HG03135 (cell line): ENCODE results near the gene MIEN1.
"Not testable (repeated sequence)": the region's sequence is repeated elsewhere in the genome, so short reads cannot be mapped to it uniquely, and the experiment has no call there.

Experiments used
- ATAC-seq: cut with Tn5 transposase; IDR thresholded peaks from one replicate; pipeline ENCODE4 v1.9.1; 2021; ENCODE audit warnings: mild to moderate bottlenecking, moderate library complexity; ENCODE audit not compliant: unreplicated experiment

MIEN1 gene

GRCh38 chr17:39701012-39701783 is 29.1 kb downstream of the MIEN1 start:
- ATAC-seq, result no peak

GRCh38 chr17:39700148-39700987 is 30.0 kb downstream of the MIEN1 start:
- ATAC-seq, result no peak

GRCh38 chr17:39699818-39700147 is 30.5 kb downstream of the MIEN1 start, which contains the start of gene ERBB2:
Gene ERBB2 (plus strand): TSS chr17:39700064. CDS start chr17:39700239, 175 bp downstream.
- ATAC-seq, result no peak

GRCh38 chr17:39699157-39699817 is 31.0 kb downstream of the MIEN1 start:
- ATAC-seq, result not testable (repeated sequence)

- ATAC-seq, result no peak
Observed at GRCh38 chr17:39697961-39698360, 32.4 kb downstream of the MIEN1 start.

- no peak for ATAC-seq
Observed at GRCh38 chr17:39696731-39697130, 33.6 kb downstream of the MIEN1 start.

- ATAC-seq, result no peak
Observed at GRCh38 chr17:39695089-39695474, 35.2 kb downstream of the MIEN1 start.

GRCh38 chr17:39694593-39694992 is 35.7 kb downstream of the MIEN1 start:
- no peak for ATAC-seq

GRCh38 chr17:39688945-39689344 is 41.4 kb downstream of the MIEN1 start:
- no peak for ATAC-seq

- no peak for ATAC-seq
Observed at GRCh38 chr17:39688475-39688835, 41.9 kb downstream of the MIEN1 start.

GRCh38 chr17:39687546-39688474 is 42.5 kb downstream of the MIEN1 start, which contains the start of gene PGAP3:
Gene PGAP3 (minus strand): TSS chr17:39688057. CDS start chr17:39688014, 43 bp downstream.
- peak; percentile 80 for ATAC-seq

GRCh38 chr17:39687101-39687545 is 43.2 kb downstream of the MIEN1 start:
- no peak for ATAC-seq

GRCh38 chr17:39684369-39685192 is 45.8 kb downstream of the MIEN1 start:
- ATAC-seq, result no peak

- ATAC-seq, result no peak
Observed at GRCh38 chr17:39683295-39683939, 46.9 kb downstream of the MIEN1 start.

GRCh38 chr17:39679521-39680192 is 50.7 kb downstream of the MIEN1 start:
- no peak for ATAC-seq
